Activated B cell treated with CpG ODN at 0.5 μM for 24 hours (primary cell): ENCODE measurements around the gene NPTN. TPM values are rescaled to one million over a fixed set of nuclear protein-coding genes. Genes with fewer than 3 reads are reported as not detected.

Experiments used
- ATAC-seq: fragments of 200-7000 bp; cut with Tn5 transposase; one replicate; pipeline ENCODE4 v1.10.0; 2021; ENCODE audit warnings: low read depth, mild to moderate bottlenecking, moderate library complexity
- CTCF ChIA-PET: fragments of 350-600 bp; sonication (Branson Sonifier 250); formaldehyde crosslinking; loops from one replicate; lab custom pipeline; 2021; ENCODE audit warnings: antibody characterized with exemption; lab: Charles Lee
- POLR2A ChIA-PET: fragments of 350-600 bp; sonication (Branson Sonifier 250); formaldehyde crosslinking; loops from one replicate; lab custom pipeline; 2021; ENCODE audit warnings: antibody characterized with exemption; lab: Charles Lee
- DNase-seq: peaks from one replicate; pipeline ENCODE4 v3.0.0; 2022
- H3K27ac Mint-ChIP-seq: one replicate; pipeline ENCODE4 v1.8.0; 2020; ENCODE audit warnings: mixed read lengths
- H3K27me3 Mint-ChIP-seq: one replicate; pipeline ENCODE4 v1.8.0; 2021; ENCODE audit warnings: mixed read lengths
- H3K36me3 Mint-ChIP-seq: one replicate; pipeline ENCODE4 v1.8.0; 2021; ENCODE audit warnings: low read depth, mixed read lengths
- H3K4me1 Mint-ChIP-seq: one replicate; pipeline ENCODE4 v1.8.0; 2021; ENCODE audit warnings: mixed read lengths
- H3K4me3 Mint-ChIP-seq: one replicate; pipeline ENCODE4 v1.8.0; 2020; ENCODE audit warnings: mild to moderate bottlenecking, mixed read lengths
- H3K9me3 Mint-ChIP-seq: one replicate; pipeline ENCODE4 v1.8.0; 2020; ENCODE audit warnings: mixed read lengths
- CTCF ChIP-seq: fragments of 200-600 bp; IDR thresholded peaks from one replicate; pipeline ENCODE4 v1.8.0; 2022; ENCODE audit warnings: antibody characterized with exemption, mild to moderate bottlenecking
- intact Hi-C: fragments of 100-400 bp; cut with micrococcal nuclease; formaldehyde crosslinking; loops from one replicate; pipeline ENCODE4 v1.15.1; 2024
- total RNA-seq: library from RNA; stranded (reverse); gene quantifications from 2 replicates; pipeline ENCODE4 v1.2.3, GENCODE V29; 2022

Gene NPTN
- total RNA-seq, 1 donor from 2014 or later: 36.1 TPM

GRCh38 chr15:73633991-73634495, 854 bp upstream of the NPTN start:
- Mint-ChIP-seq H3K4me1 (peaks cover 48% of the 10 kb centered on the region), H3K36me3 (no peaks in the 10 kb centered on the region), H3K27me3 (peaks cover 1% of the 10 kb centered on the region), H3K27ac (peak overlapping the region; percentile 57), H3K4me3 (peak overlapping the region; percentile 85), H3K9me3 (no peaks in the 10 kb centered on the region)
- CTCF ChIA-PET: interaction anchor here (1.0 to 1.5 kb wide), 2 partner anchors 45 to 393 kb away, joined by 3 to 5 read pairs; no protein-coding TSS in a partner anchor
- TF ChIP-seq CTCF: no peak
- DNase-seq (no peak), ATAC-seq (no peak)
- POLR2A ChIA-PET: interaction anchor here (1.3 kb wide), 1 partner anchor 315 kb away, joined by 5 read pairs; no protein-coding TSS in a partner anchor
- intact Hi-C loops: loop anchor here (1.0 to 10.0 kb wide), 6 partner anchors 291 to 1821 kb away; partner anchors contain the start of genes ADPGK, CLK3, LOXL1 and NEO1

DNA sequence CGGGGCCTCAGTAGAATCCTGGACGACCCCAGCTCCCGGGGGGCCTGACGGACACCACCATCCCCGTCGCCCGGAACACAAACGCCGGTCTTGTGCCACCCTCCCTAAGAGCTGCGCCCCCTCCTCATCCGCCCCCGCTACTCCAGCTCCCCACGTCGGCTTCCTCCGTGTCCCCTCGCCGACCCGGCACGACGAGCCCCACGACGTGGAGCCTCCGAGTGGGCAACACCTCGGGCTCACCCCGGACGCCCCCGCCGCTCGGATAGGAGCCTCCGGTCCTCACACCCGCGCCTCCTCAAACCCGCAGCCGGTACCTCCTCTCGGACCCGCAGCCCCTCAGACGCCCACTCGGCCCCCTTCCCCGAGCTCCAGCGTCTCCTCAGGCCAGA, 525 bp downstream of the NPTN start:
- Mint-ChIP-seq H3K4me3 (peak overlapping the region; percentile 85), H3K36me3 (no peaks in the 10 kb centered on the region), H3K27ac (no peak overlapping the region), H3K4me1 (peaks cover 56% of the 10 kb centered on the region), H3K9me3 (no peaks in the 10 kb centered on the region), H3K27me3 (no peaks in the 10 kb centered on the region)
- DNase-seq: no peak
- CTCF ChIA-PET: interaction anchor here (1.1 to 1.9 kb wide), 2 partner anchors 10 to 72 kb away, joined by 3 to 6 read pairs; no protein-coding TSS in a partner anchor
- no peak for ATAC-seq
- intact Hi-C loops: loop anchor here (1.0 to 10.0 kb wide), 6 partner anchors 292 to 1822 kb away; partner anchors contain the start of genes ADPGK, CLK3, LOXL1 and NEO1
- POLR2A ChIA-PET: interaction anchor here (1.3 kb wide), 1 partner anchor 314 kb away, joined by 5 read pairs; no protein-coding TSS in a partner anchor
- TF ChIP-seq CTCF: no peak

DNA sequence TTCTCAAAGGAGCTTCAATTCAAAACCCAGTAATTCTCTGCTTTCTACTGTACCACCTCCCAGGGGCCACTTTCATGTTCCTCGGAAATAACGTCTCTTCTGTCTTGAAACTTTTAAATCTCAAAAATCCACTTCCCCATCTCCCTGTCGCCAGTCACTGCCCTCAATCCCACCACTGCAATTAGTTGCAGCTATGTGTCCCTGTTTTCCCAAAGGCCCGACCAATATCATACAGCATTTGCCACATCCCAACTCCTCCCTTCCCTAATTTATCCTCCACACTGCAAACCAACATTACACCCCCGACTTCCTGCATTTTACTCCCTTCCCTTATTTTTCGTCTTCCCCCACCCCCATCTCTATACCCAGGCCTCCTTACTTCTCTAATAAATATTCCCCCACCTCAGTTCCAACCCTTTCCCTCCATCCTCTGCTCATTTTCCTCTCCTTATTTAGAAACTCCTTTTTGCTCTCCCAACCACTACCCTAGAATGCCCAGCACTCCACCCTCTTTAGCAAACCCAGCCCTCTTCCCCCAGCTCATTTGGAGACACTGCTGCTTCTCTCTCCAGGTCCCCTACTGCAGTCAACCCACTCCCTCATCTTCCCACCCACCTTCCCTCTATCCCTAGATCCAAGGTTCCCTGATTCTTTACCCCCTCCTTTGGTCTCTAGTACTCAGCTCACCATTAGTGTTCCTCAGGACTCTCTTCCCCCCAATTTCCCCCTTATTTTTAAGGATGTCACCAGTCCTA, 1.1 kb downstream of the NPTN start:
- Mint-ChIP-seq H3K4me3 (peak overlapping the region; percentile 85), H3K4me1 (peaks cover 56% of the 10 kb centered on the region), H3K36me3 (no peaks in the 10 kb centered on the region), H3K27ac (peak overlapping the region; percentile 9), H3K27me3 (no peaks in the 10 kb centered on the region), H3K9me3 (no peaks in the 10 kb centered on the region)
- ChIA-PET CTCF (interaction anchor here (1.1 to 1.9 kb wide), 2 partner anchors 10 to 72 kb away, joined by 3 to 6 read pairs; no protein-coding TSS in a partner anchor), POLR2A (no interaction called here)
- intact Hi-C loops: loop anchor here (5.0 to 10.0 kb wide), 4 partner anchors 293 to 1823 kb away; partner anchors contain the start of genes CLK3, LOXL1, NEO1 and SIN3A
- DNase-seq: no peak
- ATAC-seq: no peak
- no peak for TF ChIP-seq CTCF

GRCh38 chr15:73630921-73631362, 2.2 kb downstream of the NPTN start:
- no peak for TF ChIP-seq CTCF
- POLR2A ChIA-PET: interaction anchor here (1.1 to 1.2 kb wide), 2 partner anchors 11 to 14 kb away, joined by 3 read pairs; no protein-coding TSS in a partner anchor
- H3K4me3 Mint-ChIP-seq: peak overlapping the region; percentile 38
- H3K9me3 Mint-ChIP-seq: no peaks in the 10 kb centered on the region
- peaks cover 53% of the 10 kb centered on the region for H3K4me1 Mint-ChIP-seq
- CTCF ChIA-PET: interaction anchor here (1.1 to 1.5 kb wide), 2 partner anchors 10 to 70 kb away, joined by 3 to 4 read pairs; no protein-coding TSS in a partner anchor
- ATAC-seq: no peak
- no peak overlapping the region for H3K27ac Mint-ChIP-seq
- no peaks in the 10 kb centered on the region for H3K36me3 Mint-ChIP-seq
- no peaks in the 10 kb centered on the region for H3K27me3 Mint-ChIP-seq
- DNase-seq: no peak
- intact Hi-C loops: loop anchor here (5.0 to 10.0 kb wide), 4 partner anchors 294 to 1824 kb away; partner anchors contain the start of genes CLK3, LOXL1, NEO1 and SIN3A
